Loucy (cell line): ENCODE results near the gene GTF2F2.

Source experiments
- H2AFZ ChIP-seq: fragments of 200-600 bp; sonication (generic); 2 replicates; pipeline ENCODE4 v1.6.0; 2016; ENCODE audit warnings: antibody characterized with exemption, mild to moderate bottlenecking, low read length, moderate library complexity
- H3F3A ChIP-seq: fragments of 200-600 bp; 2 replicates; pipeline ENCODE4 v1.6.0; 2016; ENCODE audit warnings: antibody characterized with exemption, low read depth, mild to moderate bottlenecking
- H3K27me3 ChIP-seq: fragments of 200-600 bp; sonication (generic); 2 replicates; pipeline ENCODE4 v1.6.1; 2014; ENCODE audit warnings: low read length, mild to moderate bottlenecking; ENCODE audit not compliant: insufficient read depth, poor library complexity, severe bottlenecking
- H3K36me3 ChIP-seq: fragments of 200-600 bp; sonication (generic); 2 replicates; pipeline ENCODE4 v1.6.1; 2016; ENCODE audit warnings: low read length; ENCODE audit not compliant: insufficient read depth
- H3K4me1 ChIP-seq: fragments of 200-600 bp; sonication (generic); 2 replicates; pipeline ENCODE4 v1.5.1; 2014; ENCODE audit warnings: low read length, mild to moderate bottlenecking; ENCODE audit not compliant: insufficient read depth, poor library complexity, severe bottlenecking
- H3K4me2 ChIP-seq: fragments of 200-600 bp; sonication (generic); 2 replicates; pipeline ENCODE4 v1.6.0; 2014; ENCODE audit warnings: antibody characterized with exemption, low read length, low read depth, mild to moderate bottlenecking; ENCODE audit not compliant: poor library complexity, severe bottlenecking
- H3K4me3 ChIP-seq: fragments of 200-600 bp; sonication (generic); 2 replicates; pipeline ENCODE4 v1.5.1; 2014; ENCODE audit warnings: low read length, mild to moderate bottlenecking, mixed read lengths; ENCODE audit not compliant: poor library complexity, severe bottlenecking
- H3K79me2 ChIP-seq: fragments of 200-600 bp; sonication (generic); 2 replicates; pipeline ENCODE4 v1.6.1; 2014; ENCODE audit warnings: low read length; ENCODE audit not compliant: insufficient read depth
- H3K9ac ChIP-seq: fragments of 200-600 bp; sonication (generic); 2 replicates; pipeline ENCODE4 v1.6.0; 2014; ENCODE audit warnings: mild to moderate bottlenecking, low read depth, low read length, moderate library complexity; ENCODE audit not compliant: poor library complexity, severe bottlenecking
- H3K9me2 ChIP-seq: fragments of 200-600 bp; sonication (generic); replicated peaks from 2 replicates; pipeline ENCODE4 v1.6.1; 2016; ENCODE audit warnings: low read depth, low read length, mixed read lengths
- H3K9me3 ChIP-seq: fragments of 200-600 bp; sonication (generic); 2 replicates; pipeline ENCODE4 v1.6.1; 2014; ENCODE audit warnings: mild to moderate bottlenecking, antibody characterized with exemption, low read length, low read depth; ENCODE audit not compliant: insufficient read depth
- H4K20me1 ChIP-seq: fragments of 200-600 bp; sonication (generic); 2 replicates; pipeline ENCODE4 v1.6.0; 2014; ENCODE audit warnings: antibody characterized with exemption, low read length, mild to moderate bottlenecking; ENCODE audit not compliant: insufficient read depth, poor library complexity, severe bottlenecking
- CTCF ChIP-seq: fragments of 200-600 bp; sonication (generic); conservative IDR thresholded peaks from 2 replicates; pipeline ENCODE4 v1.5.1; 2014; ENCODE audit warnings: mild to moderate bottlenecking, antibody characterized with exemption, low read length
- EZH2phosphoT487 ChIP-seq: fragments of 200-600 bp; IDR thresholded peaks from 2 replicates; pipeline ENCODE4 v1.6.1; 2018; ENCODE audit warnings: antibody characterized with exemption, mild to moderate bottlenecking, moderate library complexity, borderline replicate concordance

The GTF2F2 gene

GRCh38 chr13:45218689-45219088, 98.4 kb downstream of the GTF2F2 start:
- Histone ChIP-seq H3K9ac (no peak overlapping the region), H3K4me1 (no peaks in the 10 kb centered on the region), H3K4me2 (no peak overlapping the region)

GRCh38 chr13:45219123-45219891, 99.0 kb downstream of the GTF2F2 start:
- no peaks in the 10 kb centered on the region for H3K9me3 ChIP-seq
- no peak overlapping the region for H3K4me3 ChIP-seq
- no peaks in the 10 kb centered on the region for H3K4me1 ChIP-seq
- TF ChIP-seq CTCF (no peak), EZH2phosphoT487 (no peak)
- no peaks in the 10 kb centered on the region for H3K79me2 ChIP-seq
- no peak overlapping the region for H3K9ac ChIP-seq
- no peak overlapping the region for H3K4me2 ChIP-seq
- no peaks in the 10 kb centered on the region for H3F3A ChIP-seq
- H3K9me2 ChIP-seq: no peaks in the 10 kb centered on the region
- no peaks in the 10 kb centered on the region for H3K27me3 ChIP-seq
- no peaks in the 10 kb centered on the region for H3K36me3 ChIP-seq
- no peak overlapping the region for H2AFZ ChIP-seq
- peaks cover 4% of the 10 kb centered on the region for H4K20me1 ChIP-seq

More at GRCh38 chr13:45218689-45219088, 98.4 kb downstream of the GTF2F2 start:
- H2AFZ ChIP-seq: no peak overlapping the region
- no peaks in the 10 kb centered on the region for H3K36me3 ChIP-seq
- no peaks in the 10 kb centered on the region for H3F3A ChIP-seq
- H3K9me2 ChIP-seq: no peaks in the 10 kb centered on the region
- no peaks in the 10 kb centered on the region for H3K79me2 ChIP-seq
- no peaks in the 10 kb centered on the region for H3K27me3 ChIP-seq
- no peak for TF ChIP-seq EZH2phosphoT487
- TF ChIP-seq CTCF: no peak
- H4K20me1 ChIP-seq: peaks cover 4% of the 10 kb centered on the region
- H3K4me3 ChIP-seq: no peak overlapping the region
- no peaks in the 10 kb centered on the region for H3K9me3 ChIP-seq

- Histone ChIP-seq H3F3A (no peaks in the 10 kb centered on the region), H3K27me3 (no peaks in the 10 kb centered on the region), H3K9ac (no peak overlapping the region), H4K20me1 (peaks cover 4% of the 10 kb centered on the region), H3K36me3 (0 out of 2 replicates have a peak, but pooled peaks cover 5% of the 10 kb centered on the region), H3K4me1 (no peaks in the 10 kb centered on the region), H3K79me2 (no peaks in the 10 kb centered on the region), H3K4me3 (no peak overlapping the region), H3K4me2 (no peak overlapping the region), H3K9me3 (no peaks in the 10 kb centered on the region), H3K9me2 (no peaks in the 10 kb centered on the region), H2AFZ (no peak overlapping the region)
- TF ChIP-seq CTCF: no peak
- TF ChIP-seq EZH2phosphoT487: no peak
Measured at GRCh38 chr13:45219938-45220375, 99.6 kb downstream of the GTF2F2 start.
